Measurements from ENCODE around the gene UBE2D1.

UBE2D1 gene

DNA sequence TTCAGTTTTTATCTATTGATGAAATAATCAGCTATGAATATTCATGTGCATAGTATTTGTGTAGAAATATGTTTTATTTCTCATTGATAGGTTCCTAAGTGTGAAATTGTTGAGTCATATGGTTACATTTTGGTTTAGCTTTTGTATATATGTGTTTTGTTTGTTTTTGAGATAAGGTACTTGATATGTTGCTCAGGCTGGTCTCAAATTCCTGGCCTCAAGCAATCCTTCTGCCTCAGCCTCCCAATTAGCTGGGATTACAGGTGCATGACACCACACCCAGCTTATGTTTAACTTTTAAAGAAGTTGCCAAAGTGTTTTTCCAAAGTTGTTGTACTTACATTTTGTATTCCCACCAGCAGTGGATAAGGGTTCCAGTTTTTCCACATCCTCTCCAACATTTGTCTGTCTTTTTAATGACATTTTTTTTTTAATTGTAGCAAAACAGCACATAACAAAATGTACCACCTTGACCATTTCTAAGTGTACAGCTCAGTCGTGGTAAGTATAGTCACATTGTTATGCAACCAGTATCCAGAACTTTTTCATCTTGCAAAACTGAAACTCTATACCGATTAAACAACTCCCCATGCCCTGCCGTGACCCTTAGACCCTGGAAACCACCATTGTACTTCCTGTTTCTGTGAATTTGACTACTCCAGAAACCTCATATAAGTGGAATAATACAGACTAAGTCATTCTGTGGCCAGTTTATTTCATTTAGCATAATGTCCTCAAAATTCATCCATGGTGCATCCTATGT is 12.6 kb upstream of the UBE2D1 start:
- TF ChIP-seq, protein P1, sequence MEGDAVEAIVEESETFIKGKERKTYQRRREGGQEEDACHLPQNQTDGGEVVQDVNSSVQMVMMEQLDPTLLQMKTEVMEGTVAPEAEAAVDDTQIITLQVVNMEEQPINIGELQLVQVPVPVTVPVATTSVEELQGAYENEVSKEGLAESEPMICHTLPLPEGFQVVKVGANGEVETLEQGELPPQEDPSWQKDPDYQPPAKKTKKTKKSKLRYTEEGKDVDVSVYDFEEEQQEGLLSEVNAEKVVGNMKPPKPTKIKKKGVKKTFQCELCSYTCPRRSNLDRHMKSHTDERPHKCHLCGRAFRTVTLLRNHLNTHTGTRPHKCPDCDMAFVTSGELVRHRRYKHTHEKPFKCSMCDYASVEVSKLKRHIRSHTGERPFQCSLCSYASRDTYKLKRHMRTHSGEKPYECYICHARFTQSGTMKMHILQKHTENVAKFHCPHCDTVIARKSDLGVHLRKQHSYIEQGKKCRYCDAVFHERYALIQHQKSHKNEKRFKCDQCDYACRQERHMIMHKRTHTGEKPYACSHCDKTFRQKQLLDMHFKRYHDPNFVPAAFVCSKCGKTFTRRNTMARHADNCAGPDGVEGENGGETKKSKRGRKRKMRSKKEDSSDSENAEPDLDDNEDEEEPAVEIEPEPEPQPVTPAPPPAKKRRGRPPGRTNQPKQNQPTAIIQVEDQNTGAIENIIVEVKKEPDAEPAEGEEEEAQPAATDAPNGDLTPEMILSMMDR (conservative IDR thresholded peaks at IDR 0.05; ENCODE audit: low read depth, low read length): no peak
- H3K4me3 ChIP-seq (ENCODE audit: low read length): no peak overlapping the region
- no peak for DNase-seq (ENCODE audit: low read depth)

DNA sequence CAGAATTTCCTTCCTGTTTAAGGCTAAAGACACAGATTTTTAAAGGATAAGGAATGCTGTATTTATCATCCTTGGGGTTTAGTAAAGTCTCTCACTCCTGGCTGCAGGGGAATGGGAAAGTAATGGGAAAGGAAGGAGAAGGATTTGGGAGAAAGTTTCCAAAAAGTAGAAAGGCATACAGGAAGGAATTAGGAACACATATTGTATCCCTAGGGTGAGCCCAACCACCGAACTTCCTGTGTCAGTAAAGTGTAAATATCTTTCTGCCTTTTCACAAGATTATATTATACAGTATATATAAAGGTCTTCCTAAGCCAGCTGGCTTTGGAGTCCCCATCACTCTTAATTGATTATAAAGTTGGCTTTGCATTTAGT is 12.0 kb upstream of the UBE2D1 start:
- no peak overlapping the region for H3K4me3 ChIP-seq (ENCODE audit: low read length)
- DNase-seq (ENCODE audit: low read depth): no peak
- TF ChIP-seq, protein P1 (conservative IDR thresholded peaks at IDR 0.05; ENCODE audit: low read depth, low read length): no peak

DNA sequence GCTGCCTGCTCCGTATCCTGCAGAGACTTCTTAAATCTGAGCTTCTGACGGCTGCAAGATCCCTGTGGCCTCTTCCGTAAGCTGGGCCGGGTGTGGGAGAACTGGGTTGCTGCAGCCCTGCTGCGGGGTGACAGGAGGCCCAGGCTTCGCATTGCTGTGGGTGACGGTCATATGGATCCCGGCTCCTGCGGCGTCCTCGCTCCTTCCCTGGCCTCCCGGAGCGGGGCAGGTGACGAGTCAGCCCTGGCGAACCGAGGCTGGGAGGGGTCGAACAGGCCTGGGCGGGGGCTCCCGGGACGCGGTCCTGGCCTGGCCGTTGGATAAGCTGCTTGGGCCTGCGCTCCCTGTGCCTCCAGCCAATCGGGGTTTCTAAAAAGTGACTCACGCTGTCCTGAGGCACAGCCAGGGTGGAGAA is 7.8 kb upstream of the UBE2D1 start:
- TF ChIP-seq, protein P1 (conservative IDR thresholded peaks at IDR 0.05; ENCODE audit: low read depth, low read length): no peak
- DNase-seq (ENCODE audit: low read depth): no peak
- peak overlapping the region; percentile 50 for H3K4me3 ChIP-seq (ENCODE audit: low read length)

DNA sequence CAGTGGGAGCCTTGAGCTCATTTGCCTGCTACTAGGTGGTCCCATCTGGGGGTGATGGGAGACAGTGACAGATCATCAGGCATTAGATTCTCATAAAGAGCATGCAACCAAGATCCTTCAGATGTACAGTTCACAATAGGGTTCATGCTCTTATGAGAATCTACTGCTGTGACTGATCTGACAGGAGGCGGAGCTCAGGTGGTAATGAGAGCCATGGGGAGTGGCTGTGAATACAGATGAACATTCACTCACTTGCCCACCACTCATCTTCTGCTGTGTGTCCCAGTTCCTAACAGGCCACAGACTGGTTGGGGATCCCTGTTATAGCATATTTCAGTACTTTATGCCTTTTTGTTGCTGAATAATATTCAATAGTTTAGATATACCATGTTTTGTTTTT is 6.6 kb upstream of the UBE2D1 start:
- H3K4me3 ChIP-seq (ENCODE audit: low read length): no peak overlapping the region
- DNase-seq (ENCODE audit: low read depth): no peak
- TF ChIP-seq, protein P1 (conservative IDR thresholded peaks at IDR 0.05; ENCODE audit: low read depth, low read length): no peak

DNA sequence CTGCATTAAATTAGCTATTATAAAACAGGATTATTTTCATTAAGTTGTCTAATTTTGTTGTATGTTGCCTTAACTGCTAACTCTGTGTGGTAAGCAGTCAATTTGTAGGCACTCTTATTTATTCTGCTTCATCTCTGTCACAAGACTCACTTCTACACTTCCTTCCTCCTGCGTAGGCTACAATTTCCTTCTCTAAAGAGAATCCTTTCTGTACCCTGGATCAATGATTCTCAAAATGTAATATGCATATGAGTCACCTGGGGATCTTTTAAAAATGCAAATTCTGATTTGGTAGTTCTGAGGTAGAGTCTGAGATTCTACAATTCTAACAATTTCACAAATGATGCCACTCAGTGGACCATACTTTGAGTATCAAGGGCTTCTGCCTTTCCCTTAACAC is 4.4 kb upstream of the UBE2D1 start:
- TF ChIP-seq, protein P1 (conservative IDR thresholded peaks at IDR 0.05; ENCODE audit: low read depth, low read length): no peak
- H3K4me3 ChIP-seq (ENCODE audit: low read length): no peak overlapping the region
- DNase-seq (ENCODE audit: low read depth): no peak

DNA sequence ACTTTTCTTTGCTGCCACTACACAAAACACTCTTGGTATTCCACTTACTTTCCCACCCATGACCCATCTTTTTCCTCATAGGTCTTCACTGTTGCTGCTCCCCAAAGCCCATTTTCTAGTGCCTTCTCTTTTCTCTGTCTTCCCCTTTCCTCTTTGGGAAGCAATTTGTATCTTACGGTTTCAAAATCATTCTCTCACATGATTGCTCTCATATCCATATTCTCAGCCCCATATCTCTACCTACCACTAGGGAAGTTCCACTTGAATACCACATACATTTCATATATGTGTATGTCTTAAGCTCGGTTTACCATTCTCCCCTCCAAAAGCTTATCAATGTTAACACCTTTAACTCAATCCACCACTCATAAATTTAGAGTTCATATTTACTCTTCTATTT is 3.2 kb upstream of the UBE2D1 start:
- TF ChIP-seq, protein P1 (conservative IDR thresholded peaks at IDR 0.05; ENCODE audit: low read depth, low read length): no peak
- H3K4me3 ChIP-seq (ENCODE audit: low read length): no peak overlapping the region
- no peak for DNase-seq (ENCODE audit: low read depth)

DNA sequence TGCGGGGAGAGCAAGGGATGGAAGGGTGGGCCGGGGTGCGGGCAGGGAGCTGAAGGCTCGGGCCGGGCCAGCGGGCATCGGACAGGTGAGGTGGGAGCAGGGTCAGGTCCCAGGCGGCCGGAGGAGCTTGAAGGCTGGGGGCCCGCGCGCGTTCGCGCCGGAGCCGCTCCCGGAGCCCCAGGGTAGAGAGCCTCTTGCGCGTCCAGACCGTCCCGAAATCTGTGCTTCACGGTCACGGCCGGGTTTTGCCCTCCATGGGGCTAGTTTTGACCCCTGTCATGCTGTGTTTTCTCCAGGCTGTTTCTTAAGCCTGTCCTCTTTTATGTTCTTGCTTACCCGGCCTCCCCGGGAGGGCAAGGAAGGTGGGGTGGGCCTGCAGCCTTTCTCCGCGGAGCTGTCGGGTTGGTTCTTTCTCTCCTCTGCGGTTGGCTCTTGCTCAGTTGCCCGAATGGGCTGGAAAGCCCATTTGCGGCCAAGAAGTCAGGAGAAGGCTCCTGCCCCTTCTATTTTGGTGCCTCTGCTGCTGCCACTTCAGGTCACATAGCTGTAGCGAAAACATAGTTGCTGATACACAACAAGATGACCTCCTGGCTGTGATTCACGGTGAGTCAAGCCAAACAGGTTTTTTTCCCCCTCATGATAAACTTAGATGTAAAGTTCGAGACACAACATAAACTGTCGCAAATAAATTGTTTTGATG is 650 bp downstream of the UBE2D1 start:
- DNase-seq (ENCODE audit: low read depth): no peak
- peak overlapping the region; percentile 84 for H3K4me3 ChIP-seq (ENCODE audit: low read length)

More for the DNA sequence above, 650 bp downstream of the UBE2D1 start:
- TF ChIP-seq, protein P1 (conservative IDR thresholded peaks at IDR 0.05; ENCODE audit: low read depth, low read length): no peak

All from retinal pigment epithelial cell (primary cell).